Activated CD8-positive, alpha-beta T cell treated with anti-CD3 and anti-CD28 coated beads for 36 hours (primary cell): ENCODE results near the gene SZRD1. TPM values are rescaled to one million over a fixed set of nuclear protein-coding genes. Genes with fewer than 3 reads are reported as not detected.

Experiments
- ATAC-seq: fragments of 200-7000 bp; cut with Tn5 transposase; one replicate; pipeline ENCODE4 v1.10.0; 2021; ENCODE audit warnings: mild to moderate bottlenecking, moderate library complexity
- CTCF ChIA-PET: fragments of 350-600 bp; sonication (Branson Sonifier 250); formaldehyde crosslinking; loops from one replicate; lab custom pipeline; 2021; ENCODE audit warnings: antibody characterized with exemption; lab: Charles Lee
- POLR2A ChIA-PET: fragments of 350-600 bp; sonication (Branson Sonifier 250); formaldehyde crosslinking; loops from one replicate; lab custom pipeline; 2021; ENCODE audit warnings: antibody characterized with exemption; lab: Charles Lee
- DNase-seq: peaks from one replicate; pipeline ENCODE4 v3.0.0-alpha.2; 2020
- H3K27ac Mint-ChIP-seq: one replicate; pipeline ENCODE4 v1.8.0; 2021; ENCODE audit warnings: mild to moderate bottlenecking, mixed read lengths
- H3K27me3 Mint-ChIP-seq: one replicate; pipeline ENCODE4 v1.8.0; 2021; ENCODE audit warnings: mixed read lengths
- H3K36me3 Mint-ChIP-seq: one replicate; pipeline ENCODE4 v1.8.0; 2021; ENCODE audit warnings: low read depth, mixed read lengths
- H3K4me1 Mint-ChIP-seq: one replicate; pipeline ENCODE4 v1.8.0; 2021; ENCODE audit warnings: low read depth, mixed read lengths
- H3K4me3 Mint-ChIP-seq: one replicate; pipeline ENCODE4 v1.8.0; 2021; ENCODE audit warnings: mild to moderate bottlenecking, moderate library complexity, mixed read lengths
- H3K9me3 Mint-ChIP-seq: one replicate; pipeline ENCODE4 v1.8.0; 2021; ENCODE audit warnings: mixed read lengths
- intact Hi-C: fragments of 100-400 bp; cut with micrococcal nuclease; formaldehyde crosslinking; loops from one replicate; pipeline ENCODE4 v1.10.0; 2022
- total RNA-seq, 2 experiments: library from RNA; stranded (reverse); gene quantifications; one replicate each; pipeline ENCODE4 v1.2.3, GENCODE V29; 2021
- TF ChIP-seq, protein P1 (sequence below): fragments of 200-600 bp; IDR thresholded peaks from one replicate; pipeline ENCODE4 v1.8.0; 2022; ENCODE audit warnings: antibody characterized with exemption, mild to moderate bottlenecking

SZRD1 gene
- total RNA-seq, 2 experiments from 2014 or later, result 175 to 177 TPM

DNA sequence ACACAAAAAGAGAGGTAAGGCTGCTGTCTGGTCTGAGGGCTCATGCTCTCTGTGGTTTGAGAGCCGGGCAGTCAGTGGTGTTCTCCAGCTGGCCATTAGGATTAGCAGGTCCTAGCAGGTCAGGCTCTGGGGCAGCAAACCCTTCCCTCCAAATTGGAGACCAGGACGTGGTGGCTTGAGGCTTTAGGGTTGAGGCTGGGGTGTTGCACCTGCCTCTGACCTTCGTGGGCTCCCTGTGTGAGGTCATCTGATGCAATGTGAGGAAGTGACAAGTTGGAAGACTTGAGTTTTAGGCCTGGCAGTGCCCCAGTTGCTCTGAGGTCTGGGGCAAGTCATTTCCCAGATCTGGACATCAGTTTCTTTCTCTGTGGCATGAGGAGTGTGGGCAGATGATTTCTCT lies 24.4 kb downstream of the SZRD1 start:
- ATAC-seq (peak; percentile 61), DNase-seq (peak; percentile 48)
- peak overlapping the region; percentile 82 for H3K27ac Mint-ChIP-seq
- ChIA-PET POLR2A (interaction anchor here (0.7 to 1.5 kb wide), 2 partner anchors 9 to 456 kb away, joined by 3 read pairs; no protein-coding TSS in a partner anchor), CTCF (no interaction called here)
- intact Hi-C loops, result no loop called here
- H3K4me3 Mint-ChIP-seq, result no peak overlapping the region
- H3K36me3 Mint-ChIP-seq, result peaks cover 40% of the 10 kb centered on the region
- H3K4me1 Mint-ChIP-seq, result peaks cover 65% of the 10 kb centered on the region
- no peaks in the 10 kb centered on the region for H3K27me3 Mint-ChIP-seq
- H3K9me3 Mint-ChIP-seq, result no peaks in the 10 kb centered on the region
- TF ChIP-seq, protein P1, sequence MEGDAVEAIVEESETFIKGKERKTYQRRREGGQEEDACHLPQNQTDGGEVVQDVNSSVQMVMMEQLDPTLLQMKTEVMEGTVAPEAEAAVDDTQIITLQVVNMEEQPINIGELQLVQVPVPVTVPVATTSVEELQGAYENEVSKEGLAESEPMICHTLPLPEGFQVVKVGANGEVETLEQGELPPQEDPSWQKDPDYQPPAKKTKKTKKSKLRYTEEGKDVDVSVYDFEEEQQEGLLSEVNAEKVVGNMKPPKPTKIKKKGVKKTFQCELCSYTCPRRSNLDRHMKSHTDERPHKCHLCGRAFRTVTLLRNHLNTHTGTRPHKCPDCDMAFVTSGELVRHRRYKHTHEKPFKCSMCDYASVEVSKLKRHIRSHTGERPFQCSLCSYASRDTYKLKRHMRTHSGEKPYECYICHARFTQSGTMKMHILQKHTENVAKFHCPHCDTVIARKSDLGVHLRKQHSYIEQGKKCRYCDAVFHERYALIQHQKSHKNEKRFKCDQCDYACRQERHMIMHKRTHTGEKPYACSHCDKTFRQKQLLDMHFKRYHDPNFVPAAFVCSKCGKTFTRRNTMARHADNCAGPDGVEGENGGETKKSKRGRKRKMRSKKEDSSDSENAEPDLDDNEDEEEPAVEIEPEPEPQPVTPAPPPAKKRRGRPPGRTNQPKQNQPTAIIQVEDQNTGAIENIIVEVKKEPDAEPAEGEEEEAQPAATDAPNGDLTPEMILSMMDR, result no peak

GRCh38 chr1:16392740-16393569 lies 25.9 kb downstream of the SZRD1 start:
- Mint-ChIP-seq H3K27ac (peak overlapping the region; percentile 82), H3K9me3 (no peaks in the 10 kb centered on the region), H3K36me3 (peaks cover 47% of the 10 kb centered on the region), H3K27me3 (no peaks in the 10 kb centered on the region), H3K4me3 (no peak overlapping the region), H3K4me1 (peaks cover 66% of the 10 kb centered on the region)
- DNase-seq (no peak), ATAC-seq (no peak)
- TF ChIP-seq, protein P1, result no peak
- POLR2A ChIA-PET, result interaction anchor here (1.4 to 1.6 kb wide), 2 partner anchors 14 to 27 kb away, joined by 4 to 5 read pairs; no protein-coding TSS in a partner anchor
- intact Hi-C loops, result no loop called here
- CTCF ChIA-PET, result no interaction called here

GRCh38 chr1:16393570-16394521 lies 26.8 kb downstream of the SZRD1 start:
- no peaks in the 10 kb centered on the region for H3K9me3 Mint-ChIP-seq
- peak overlapping the region; percentile 82 for H3K27ac Mint-ChIP-seq
- ChIA-PET CTCF (interaction anchor here (1.0 to 1.1 kb wide), 2 partner anchors 25 to 315 kb away, joined by 3 to 4 read pairs; no protein-coding TSS in a partner anchor), POLR2A (interaction anchor here (1.4 to 1.6 kb wide), 3 partner anchors 15 to 26 kb away, joined by 4 to 5 read pairs (median 4); no protein-coding TSS in a partner anchor)
- no peak overlapping the region for H3K4me3 Mint-ChIP-seq
- H3K36me3 Mint-ChIP-seq, result peaks cover 44% of the 10 kb centered on the region
- TF ChIP-seq, protein P1, result no peak
- no peaks in the 10 kb centered on the region for H3K27me3 Mint-ChIP-seq
- ATAC-seq (no peak), DNase-seq (peak; percentile 38)
- intact Hi-C loops, result no loop called here
- peaks cover 62% of the 10 kb centered on the region for H3K4me1 Mint-ChIP-seq

DNA sequence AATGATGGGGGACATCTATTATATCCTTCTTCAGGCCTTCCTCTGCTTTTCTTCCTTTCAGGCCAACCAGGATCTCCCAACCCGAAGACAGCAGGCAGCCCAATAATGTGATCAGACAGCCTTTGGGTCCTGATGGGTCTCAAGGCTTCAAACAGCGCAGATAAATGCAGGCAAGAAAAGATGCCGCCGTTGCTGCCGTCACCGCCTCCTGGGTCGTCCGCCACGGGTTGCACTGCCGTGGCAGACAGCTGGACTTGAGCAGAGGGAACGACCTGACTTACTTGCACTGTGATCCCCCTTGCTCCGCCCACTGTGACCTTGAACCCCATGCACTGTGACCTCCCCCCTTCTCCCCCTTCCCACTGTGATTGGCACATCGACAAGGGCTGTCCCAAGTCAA lies 27.9 kb downstream of the SZRD1 start:
- H3K36me3 Mint-ChIP-seq, result peaks cover 48% of the 10 kb centered on the region
- H3K9me3 Mint-ChIP-seq, result no peaks in the 10 kb centered on the region
- ChIA-PET CTCF (no interaction called here), POLR2A (interaction anchor here (1.1 to 1.6 kb wide), 2 partner anchors 22 to 39 kb away, joined by 3 to 4 read pairs; no protein-coding TSS in a partner anchor)
- TF ChIP-seq, protein P1, result no peak
- ATAC-seq (no peak), DNase-seq (no peak)
- intact Hi-C loops, result no loop called here
- no peak overlapping the region for H3K27ac Mint-ChIP-seq
- no peaks in the 10 kb centered on the region for H3K27me3 Mint-ChIP-seq
- peaks cover 57% of the 10 kb centered on the region for H3K4me1 Mint-ChIP-seq
- no peak overlapping the region for H3K4me3 Mint-ChIP-seq
